IPS DF 19.7 (cell line): ENCODE measurements around the gene SORCS3.

Experiments
- DNase-seq: peaks from one replicate; pipeline ENCODE4 v3.0.0-alpha.2; 2013; ENCODE audit warnings: low read depth, low spot score

Gene SORCS3

DNA sequence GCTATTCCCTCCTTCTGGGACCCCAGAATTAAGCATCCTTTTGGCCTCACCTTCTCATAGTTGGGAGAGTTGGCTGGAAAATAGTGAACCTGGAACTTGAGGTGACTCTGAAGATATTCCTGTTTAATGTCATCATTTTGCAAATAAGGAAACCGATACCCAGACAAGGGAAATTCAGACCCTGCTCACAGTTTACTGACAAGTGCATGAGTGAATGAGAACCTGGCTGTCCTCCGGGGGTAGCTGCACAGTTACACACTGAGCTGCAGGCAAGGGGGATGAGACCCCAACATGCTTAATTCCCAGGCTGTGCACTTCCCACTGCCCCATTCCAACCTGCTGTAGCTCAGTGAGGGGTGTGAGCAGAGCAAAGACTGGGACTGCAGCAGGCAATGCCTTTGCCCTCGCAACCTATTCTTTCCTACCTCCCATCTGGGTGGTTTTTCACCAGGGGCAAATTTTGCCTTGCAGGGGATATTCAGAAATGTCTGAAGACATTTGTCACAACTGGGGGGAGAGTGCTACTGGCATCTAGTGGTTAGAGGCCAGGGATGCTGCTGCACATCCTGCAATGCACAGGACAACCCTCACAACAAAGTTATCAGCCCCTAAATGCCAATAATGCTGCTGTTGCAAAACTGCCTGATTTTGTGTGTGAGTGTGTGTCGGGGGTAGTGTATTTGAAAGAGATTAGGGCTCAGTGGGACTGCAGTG is 136.2 kb downstream of the SORCS3 start:
- DNase-seq: no peak

DNA sequence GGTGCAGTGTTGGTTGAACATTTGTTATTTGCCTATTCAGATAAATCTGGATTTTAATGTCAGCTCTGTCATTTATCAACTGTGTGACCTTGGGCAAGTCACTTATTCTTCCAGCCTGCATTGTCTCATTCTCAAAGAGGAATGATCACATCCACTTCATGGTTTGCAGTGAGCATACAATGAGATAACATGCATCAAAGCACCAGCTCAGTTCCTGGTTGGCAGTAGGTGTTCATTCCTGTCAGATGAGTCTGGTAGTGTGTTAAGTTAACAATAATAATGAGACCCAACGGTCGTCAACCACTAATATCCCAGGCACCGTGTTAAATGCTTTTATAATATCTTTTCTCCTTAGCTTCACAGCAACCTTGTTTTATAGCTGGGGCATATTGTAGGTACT is 137.3 kb downstream of the SORCS3 start:
- DNase-seq: no peak

- DNase-seq: no peak
These were observed 138.6 kb downstream of the SORCS3 start for GRCh38 chr10:104779701-104780100.

DNA sequence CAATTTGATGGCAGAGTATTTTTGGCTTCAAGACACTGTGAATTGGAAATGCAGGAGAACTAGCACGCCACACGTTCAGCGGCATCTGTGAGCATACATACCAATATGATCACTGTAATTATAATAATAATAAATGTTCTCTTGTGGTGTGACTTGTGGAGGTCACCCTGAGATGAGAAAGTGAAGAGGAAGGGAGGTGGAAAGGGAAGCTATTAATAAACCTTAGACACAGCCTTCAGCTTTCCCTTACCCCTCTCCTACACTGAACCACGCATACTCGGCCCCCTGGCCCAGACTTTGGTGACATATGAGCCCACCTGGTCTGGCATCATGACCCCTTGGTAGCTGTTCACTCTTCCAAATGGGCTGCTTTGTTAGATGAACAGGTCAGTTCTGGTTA is 139.1 kb downstream of the SORCS3 start:
- no peak for DNase-seq

DNA sequence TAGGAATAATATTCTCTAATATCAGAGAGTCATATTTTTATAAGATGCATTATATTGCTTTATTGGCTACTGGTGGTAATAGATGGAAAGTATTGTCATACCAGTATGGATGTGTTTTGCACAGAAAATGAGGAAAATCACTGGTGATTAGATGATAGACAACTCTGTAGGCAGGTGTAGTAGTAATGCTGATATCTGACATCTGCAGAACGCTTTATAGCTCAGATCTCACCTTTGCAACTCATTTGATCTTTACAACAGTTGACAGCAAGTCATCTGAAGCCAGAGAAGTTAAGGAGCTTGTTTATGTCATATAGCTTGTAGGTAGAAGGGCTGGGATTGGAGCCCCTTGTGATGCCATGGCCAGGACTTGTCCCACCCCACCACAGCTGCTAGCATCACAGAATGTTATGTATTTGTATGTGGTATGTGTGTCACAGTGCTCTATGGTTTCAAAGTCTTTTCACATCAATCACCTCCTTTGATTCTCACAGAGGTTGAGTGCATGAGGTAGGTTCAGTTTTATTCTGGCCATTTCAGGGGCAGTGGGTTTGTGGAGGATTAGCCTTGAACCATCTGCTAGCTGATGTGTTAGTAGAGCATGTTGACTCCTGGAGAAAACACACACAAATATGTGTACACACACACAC is 140.0 kb downstream of the SORCS3 start:
- DNase-seq: no peak

DNA sequence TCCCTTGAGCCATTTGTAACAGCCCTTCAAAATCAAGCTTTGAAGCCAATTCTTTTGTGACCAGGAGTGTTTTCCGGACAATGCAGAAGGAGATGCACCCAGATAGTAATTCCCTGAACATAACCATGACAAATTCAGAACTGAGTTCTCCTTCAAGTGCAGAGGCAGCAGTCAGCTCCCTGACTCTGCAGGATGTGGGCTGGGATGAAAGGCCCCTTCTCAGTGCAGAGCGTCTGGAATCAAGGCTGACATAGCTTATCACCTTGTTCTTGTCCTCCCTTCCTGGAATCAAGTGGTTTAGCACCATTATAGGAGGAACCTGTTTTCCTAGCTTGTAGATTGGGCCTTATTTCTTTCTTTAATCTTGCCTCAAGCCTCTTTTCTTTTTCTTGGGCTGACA is 143.4 kb downstream of the SORCS3 start:
- no peak for DNase-seq

GRCh38 chr10:104791471-104791870 is 150.4 kb downstream of the SORCS3 start:
- DNase-seq: no peak

DNA sequence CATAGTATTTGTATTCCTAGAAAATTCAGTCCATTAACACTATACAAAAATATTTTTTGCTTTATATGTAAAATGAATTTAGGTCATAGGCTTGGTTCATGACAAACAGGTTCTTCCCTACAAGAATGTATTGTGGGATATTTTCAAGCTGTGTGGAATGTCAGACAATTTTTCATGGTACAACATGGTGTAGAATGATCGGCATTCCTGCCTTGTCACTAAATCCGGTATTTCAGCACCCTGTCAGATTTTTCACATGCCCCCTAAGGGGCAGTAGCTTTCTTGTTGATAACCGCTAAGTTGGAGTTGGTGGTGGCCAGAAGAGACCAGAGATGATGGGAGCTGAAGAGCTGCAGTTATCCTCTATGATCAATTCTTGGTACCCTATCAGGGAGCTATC is 154.3 kb downstream of the SORCS3 start:
- no peak for DNase-seq

GRCh38 chr10:104796823-104797222 is 155.7 kb downstream of the SORCS3 start:
- no peak for DNase-seq

DNA sequence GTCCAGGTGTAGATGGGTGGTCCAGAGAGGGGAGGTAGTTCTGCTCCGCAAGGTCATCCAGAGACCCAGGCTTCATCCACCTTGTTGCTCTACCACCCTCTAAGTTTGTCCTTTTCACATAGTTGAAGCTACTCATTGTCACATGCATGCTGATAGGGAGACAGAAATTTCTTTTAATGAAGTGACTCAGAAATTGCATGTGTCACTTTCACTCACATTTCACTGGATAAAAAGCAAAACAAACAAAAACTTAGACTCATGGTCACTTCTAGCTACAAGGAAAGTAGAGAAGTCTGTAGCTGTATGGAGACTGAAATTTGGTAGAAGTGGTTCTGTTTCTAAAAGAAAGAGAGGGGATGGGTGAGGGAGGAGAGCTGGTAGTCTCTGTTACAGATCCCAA is 161.9 kb downstream of the SORCS3 start:
- DNase-seq: no peak

DNA sequence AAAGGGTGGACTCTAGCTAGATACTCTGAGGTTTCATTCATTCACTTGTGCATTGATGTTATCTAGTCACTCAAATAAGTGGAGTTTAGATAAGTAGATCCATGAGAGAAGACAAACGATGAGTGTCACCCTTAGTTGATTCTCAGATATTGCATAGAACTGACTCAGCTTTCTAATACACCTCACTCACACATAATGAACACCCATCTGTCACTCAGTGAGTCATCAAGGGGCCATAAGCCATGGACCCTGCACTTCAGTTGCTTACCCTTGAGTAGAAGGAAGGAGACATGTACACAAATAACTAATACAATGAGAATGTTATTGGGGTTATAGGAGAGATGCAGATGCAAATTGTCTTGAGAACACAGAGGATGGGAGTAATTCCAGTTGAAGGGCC is 163.8 kb downstream of the SORCS3 start:
- no peak for DNase-seq

- no peak for DNase-seq
These were observed 165.7 kb downstream of the SORCS3 start for GRCh38 chr10:104806801-104807200.

DNA sequence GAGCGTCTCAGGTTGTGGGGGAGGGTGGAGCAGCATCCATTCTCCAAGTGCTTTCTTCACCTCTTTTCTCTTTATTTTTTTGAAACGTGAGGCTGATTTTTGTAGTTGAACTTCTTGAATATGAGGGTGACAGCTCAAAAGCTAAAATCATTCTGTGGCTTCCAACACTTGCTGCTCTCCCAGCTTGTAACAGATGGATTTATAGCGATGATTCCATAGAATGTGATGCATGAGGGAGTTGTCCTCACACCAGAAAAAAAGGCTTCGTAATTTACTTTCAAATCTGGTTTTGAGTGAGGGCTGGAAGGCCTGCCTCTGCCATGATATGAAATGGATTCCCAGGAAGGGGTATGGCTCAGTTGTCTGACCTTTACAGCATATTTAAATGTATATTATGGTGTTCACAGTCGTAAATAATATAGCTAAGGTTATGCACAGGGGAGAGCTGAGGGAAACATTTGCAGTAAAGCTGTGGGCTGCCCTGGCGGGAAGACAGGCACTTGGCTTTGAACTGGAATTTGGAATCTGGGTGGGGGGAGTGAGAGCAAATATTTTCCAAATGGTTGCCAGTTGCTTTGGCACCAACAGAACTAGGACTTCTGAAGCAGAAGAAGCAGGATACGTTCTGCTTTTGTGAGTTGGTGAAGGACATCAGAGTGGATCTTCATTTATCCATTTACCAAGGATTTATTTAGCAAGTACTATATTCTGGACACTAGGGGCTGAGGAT is 166.7 kb downstream of the SORCS3 start:
- no peak for DNase-seq

- peak; percentile 48 for DNase-seq
These were observed 168.4 kb downstream of the SORCS3 start for GRCh38 chr10:104809288-104810090.

DNA sequence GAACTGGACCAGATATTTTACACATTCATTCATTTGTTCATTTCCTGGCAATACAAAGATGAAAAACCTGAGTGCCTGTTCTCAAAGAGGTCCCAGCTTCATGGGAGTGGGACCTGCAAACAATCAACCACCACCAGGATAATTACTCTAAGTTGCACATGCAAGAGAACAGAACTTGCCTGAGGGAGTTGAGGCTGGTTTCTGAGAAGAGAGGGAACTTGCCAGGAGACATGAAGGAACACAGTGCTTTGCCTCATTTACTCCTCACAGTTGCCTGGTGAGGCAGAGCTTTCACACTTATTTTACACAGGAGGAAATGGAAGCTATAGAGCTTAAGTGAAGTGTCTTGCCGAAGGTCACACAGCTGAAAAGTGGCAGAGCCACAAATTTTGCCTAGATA is 170.1 kb downstream of the SORCS3 start:
- DNase-seq: no peak

- DNase-seq: no peak
These were observed 175.4 kb downstream of the SORCS3 start for GRCh38 chr10:104816501-104816900.

- no peak for DNase-seq
These were observed 178.6 kb downstream of the SORCS3 start for GRCh38 chr10:104819731-104820130.

- no peak for DNase-seq
These were observed 181.0 kb downstream of the SORCS3 start for GRCh38 chr10:104822088-104822487.

DNA sequence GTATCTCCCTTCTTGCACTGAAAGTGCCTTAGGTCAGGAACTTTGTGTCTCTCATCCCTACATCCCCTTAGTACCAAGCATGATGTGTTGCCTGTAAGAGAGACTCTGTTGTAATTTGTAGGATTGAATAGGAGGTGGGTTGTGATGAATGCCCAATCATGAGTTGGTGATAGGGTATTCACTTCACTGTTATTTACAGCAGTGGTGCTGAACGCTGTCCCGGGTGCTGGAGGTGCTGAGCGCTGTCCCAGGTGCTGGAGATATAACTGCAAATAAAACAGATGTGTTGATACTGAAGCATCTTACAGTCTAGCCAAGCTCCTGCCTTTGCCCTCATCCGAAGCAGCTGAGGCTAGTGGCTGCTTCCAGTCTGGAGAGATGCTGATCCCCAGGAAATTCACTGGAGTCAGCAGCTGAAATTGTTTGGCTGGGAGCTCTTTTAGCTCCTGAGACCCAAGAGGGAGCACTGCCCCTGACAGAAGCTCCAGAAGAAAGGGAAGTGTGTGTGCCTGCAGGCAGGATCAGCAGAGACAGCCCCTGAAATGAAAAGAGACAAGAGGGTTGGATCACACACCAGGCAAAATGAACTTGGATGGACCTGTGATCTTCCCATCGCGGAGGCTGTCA is 183.4 kb downstream of the SORCS3 start:
- DNase-seq: no peak

DNA sequence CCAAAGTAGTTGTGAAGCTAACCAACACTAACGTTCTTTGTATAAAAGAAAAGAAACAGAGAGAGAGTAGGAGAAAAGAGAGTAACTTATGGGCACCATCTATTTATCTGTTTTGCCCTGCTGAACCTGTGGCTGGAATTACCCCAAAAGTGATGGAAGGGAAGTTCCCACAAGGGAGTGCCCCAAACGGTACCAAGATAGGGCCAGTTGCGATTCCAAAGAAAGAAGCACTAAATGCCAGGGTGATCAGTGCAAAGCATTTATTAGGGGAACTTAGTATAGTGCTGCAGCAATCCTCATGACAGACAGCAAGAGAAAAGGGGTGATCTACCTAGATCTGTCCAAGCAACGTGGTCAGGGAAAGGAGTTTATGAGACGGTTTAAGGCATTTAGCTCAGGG is 190.2 kb downstream of the SORCS3 start:
- DNase-seq: no peak

DNA sequence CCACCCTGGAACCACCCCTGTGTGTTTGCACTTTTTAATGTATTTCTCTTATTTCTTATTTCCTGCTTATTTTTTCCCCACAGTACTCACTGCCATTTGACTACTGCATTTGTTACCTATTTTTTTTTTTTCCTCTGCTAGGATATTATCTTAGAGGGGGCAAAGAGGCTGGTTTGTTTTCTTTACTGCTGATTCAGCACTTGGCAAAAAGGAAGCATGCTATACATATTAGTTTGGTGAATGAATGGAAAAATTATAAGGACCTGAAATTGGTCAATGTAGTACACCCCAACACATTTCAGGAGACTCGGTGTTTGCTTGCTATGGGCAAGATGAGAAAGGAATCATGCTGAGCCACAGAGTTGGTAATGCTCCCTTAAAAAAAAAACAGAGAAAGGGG is 193.5 kb downstream of the SORCS3 start:
- DNase-seq: no peak

DNA sequence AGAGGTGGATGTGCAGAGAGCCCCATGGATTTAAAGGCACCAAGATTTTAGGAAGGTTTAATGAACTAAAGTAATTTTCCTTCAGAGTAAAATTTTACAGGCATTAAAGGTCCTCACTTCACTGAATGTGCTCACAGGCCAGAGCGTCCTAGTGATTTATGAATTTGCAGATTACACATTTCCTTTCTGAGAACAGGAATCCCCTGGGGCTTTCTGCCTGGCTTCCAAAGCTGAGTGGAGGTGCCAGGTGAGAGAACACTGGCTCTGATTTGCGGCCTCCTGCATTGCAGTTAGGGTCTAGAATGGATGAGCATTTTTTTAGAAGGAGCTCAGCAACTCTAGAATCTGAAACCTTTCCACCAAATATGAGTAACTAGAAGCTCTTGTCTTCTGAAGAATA is 194.3 kb downstream of the SORCS3 start:
- no peak for DNase-seq
